ENCODE data around the gene SLC3A2. TPM values are rescaled to one million over a fixed set of nuclear protein-coding genes. Genes with fewer than 3 reads are reported as not detected.
"Not testable (repeated sequence)": the region's sequence is repeated elsewhere in the genome, so short reads cannot be mapped to it uniquely, and the experiment has no call there.

The SLC3A2 gene
- total and polyA plus RNA-seq, 2 experiments from 2014 or later, result 335 to 456 TPM

- peak overlapping the region; percentile 56 for H2AFZ ChIP-seq
- H3K9me2 ChIP-seq (replicated peaks; ENCODE audit: insufficient read depth), result no peaks in the 10 kb centered on the region
- peak overlapping the region; percentile 4 for H3K4me3 ChIP-seq
- H3K27me3 ChIP-seq, result no peaks in the 10 kb centered on the region
- no peaks in the 10 kb centered on the region for H3K9me3 ChIP-seq (ENCODE audit: low read depth)
- TF ChIP-seq CTCF (IDR thresholded peaks at IDR 0.05; ENCODE audit: poor library complexity), result no peak
- TF ChIP-seq EZH2phosphoT487 (IDR thresholded peaks at IDR 0.05; ENCODE audit: low read depth, severe bottlenecking, unreplicated experiment), result no peak
- no peak for TF ChIP-seq EZH2 (IDR thresholded peaks at IDR 0.05; ENCODE audit: borderline replicate concordance)
- H4K20me1 ChIP-seq (ENCODE audit: insufficient read depth, poor library complexity, severe bottlenecking), result no peaks in the 10 kb centered on the region
- peaks cover 24% of the 10 kb centered on the region for H3K79me2 ChIP-seq
- no peaks in the 10 kb centered on the region for H3K36me3 ChIP-seq (replicated peaks; ENCODE audit: insufficient read depth, low read depth)
- H3K4me1 ChIP-seq (ENCODE audit: insufficient read depth), result peaks cover 9% of the 10 kb centered on the region
- DNase-seq (ENCODE audit: low spot score), result peak; percentile 93
- peak overlapping the region; percentile 97 for H3K27ac ChIP-seq
- H3K4me2 ChIP-seq, result peak overlapping the region; percentile 82
- under 1% methylated on average over 33 of the region's 33 CpGs for WGBS (ENCODE audit: low lambda C conversion rate, missing lambda C conversion rate)
Measured at GRCh38 chr11:62841361-62842170, 39.1 kb upstream of the SLC3A2 start.

- peaks cover 9% of the 10 kb centered on the region for H3K4me1 ChIP-seq (ENCODE audit: insufficient read depth)
- H3K27me3 ChIP-seq, result no peaks in the 10 kb centered on the region
- peaks cover 20% of the 10 kb centered on the region for H3K79me2 ChIP-seq
- H3K4me2 ChIP-seq, result peak overlapping the region; percentile 72
- H4K20me1 ChIP-seq (ENCODE audit: insufficient read depth, poor library complexity, severe bottlenecking), result no peaks in the 10 kb centered on the region
- H3K27ac ChIP-seq, result peak overlapping the region; percentile 97
- no peaks in the 10 kb centered on the region for H3K9me3 ChIP-seq (ENCODE audit: low read depth)
- WGBS (ENCODE audit: low lambda C conversion rate, missing lambda C conversion rate), result 7% methylated on average over 30 of the region's 30 CpGs
- DNase-seq (ENCODE audit: low spot score), result peak; percentile 46
- H3K36me3 ChIP-seq (replicated peaks; ENCODE audit: insufficient read depth, low read depth), result no peaks in the 10 kb centered on the region
- peak overlapping the region; percentile 4 for H3K4me3 ChIP-seq
- peak overlapping the region; percentile 56 for H2AFZ ChIP-seq
- no peaks in the 10 kb centered on the region for H3K9me2 ChIP-seq (replicated peaks; ENCODE audit: insufficient read depth)
- TF ChIP-seq CTCF (IDR thresholded peaks at IDR 0.05; ENCODE audit: poor library complexity), result no peak
- TF ChIP-seq EZH2 (IDR thresholded peaks at IDR 0.05; ENCODE audit: borderline replicate concordance), result no peak
- no peak for TF ChIP-seq EZH2phosphoT487 (IDR thresholded peaks at IDR 0.05; ENCODE audit: low read depth, severe bottlenecking, unreplicated experiment)
Measured at GRCh38 chr11:62842171-62842741, 38.4 kb upstream of the SLC3A2 start.

- not testable (repeated sequence) for H3K4me3 ChIP-seq; H3K9me2 ChIP-seq (replicated peaks; ENCODE audit: insufficient read depth); H4K20me1 ChIP-seq (ENCODE audit: insufficient read depth, poor library complexity, severe bottlenecking); H3K36me3 ChIP-seq (replicated peaks; ENCODE audit: insufficient read depth, low read depth); DNase-seq (ENCODE audit: low spot score); H3K9me3 ChIP-seq (ENCODE audit: low read depth); H3K4me1 ChIP-seq (ENCODE audit: insufficient read depth); H3K27me3 ChIP-seq
- Histone ChIP-seq H3K4me2 (peak overlapping the region; percentile 72), H3K27ac (peak overlapping the region; percentile 97), H3K79me2 (peaks cover 14% of the 10 kb centered on the region), H2AFZ (peak overlapping the region; percentile 56)
- WGBS (ENCODE audit: low lambda C conversion rate, missing lambda C conversion rate), result 68% methylated on average over 9 of the region's 9 CpGs
Measured at GRCh38 chr11:62842891-62843290, 37.8 kb upstream of the SLC3A2 start.

- 98% methylated on average over 3 of the region's 3 CpGs for WGBS (ENCODE audit: low lambda C conversion rate, missing lambda C conversion rate)
- no peak overlapping the region for H3K4me3 ChIP-seq
- no peaks in the 10 kb centered on the region for H3K36me3 ChIP-seq (replicated peaks; ENCODE audit: insufficient read depth, low read depth)
- H3K4me1 ChIP-seq (ENCODE audit: insufficient read depth), result peaks cover 9% of the 10 kb centered on the region
- H4K20me1 ChIP-seq (ENCODE audit: insufficient read depth, poor library complexity, severe bottlenecking), result no peaks in the 10 kb centered on the region
- peak overlapping the region; percentile 97 for H3K27ac ChIP-seq
- H3K4me2 ChIP-seq, result no peak overlapping the region
- no peak for DNase-seq (ENCODE audit: low spot score)
- no peaks in the 10 kb centered on the region for H3K9me3 ChIP-seq (ENCODE audit: low read depth)
- peaks cover 8% of the 10 kb centered on the region for H3K79me2 ChIP-seq
- no peaks in the 10 kb centered on the region for H3K27me3 ChIP-seq
- H3K9me2 ChIP-seq (replicated peaks; ENCODE audit: insufficient read depth), result no peaks in the 10 kb centered on the region
- TF ChIP-seq EZH2phosphoT487 (IDR thresholded peaks at IDR 0.05; ENCODE audit: low read depth, severe bottlenecking, unreplicated experiment) (no peak), CTCF (IDR thresholded peaks at IDR 0.05; ENCODE audit: poor library complexity) (no peak)
- no peak overlapping the region for H2AFZ ChIP-seq
Measured at GRCh38 chr11:62843466-62843865, 37.2 kb upstream of the SLC3A2 start.
